ENCODE measurements around the gene PPP1R9A. TPM values are rescaled to one million over a fixed set of nuclear protein-coding genes. Genes with fewer than 3 reads are reported as not detected.

The PPP1R9A gene
- total RNA-seq, 2 donors from 2014 or later = 23.3 to 23.4 TPM

- Histone ChIP-seq H3K27ac (no peak overlapping the region), H3K9me3 (no peaks in the 10 kb centered on the region), H3K36me3 (no peaks in the 10 kb centered on the region), H3K27me3 (no peaks in the 10 kb centered on the region), H3K4me3 (no peak overlapping the region), H3K4me1 (no peaks in the 10 kb centered on the region)
- no peak for TF ChIP-seq CTCF (IDR thresholded peaks at IDR 0.05)
- no peak for DNase-seq (ENCODE audit: low spot score)
These were observed 159.5 kb downstream of the PPP1R9A start for GRCh38 chr7:95066737-95067530.

GRCh38 chr7:95088536-95089215, 181.3 kb downstream of the PPP1R9A start:
- Histone ChIP-seq H3K27ac (no peak overlapping the region), H3K36me3 (no peaks in the 10 kb centered on the region), H3K27me3 (no peaks in the 10 kb centered on the region), H3K4me3 (no peak overlapping the region), H3K9me3 (no peaks in the 10 kb centered on the region), H3K4me1 (peaks cover 0 to 8% of the 10 kb centered on the region in 2 donors)
- DNase-seq (ENCODE audit: low spot score) = no peak
- no peak for TF ChIP-seq CTCF (IDR thresholded peaks at IDR 0.05)

GRCh38 chr7:95089414-95090315, 182.3 kb downstream of the PPP1R9A start:
- no peaks in the 10 kb centered on the region for H3K9me3 ChIP-seq
- peaks cover 0 to 8% of the 10 kb centered on the region in 2 donors for H3K4me1 ChIP-seq
- no peak for DNase-seq (ENCODE audit: low spot score)
- H3K27ac ChIP-seq = no peak overlapping the region
- H3K36me3 ChIP-seq = no peaks in the 10 kb centered on the region
- no peaks in the 10 kb centered on the region for H3K27me3 ChIP-seq
- TF ChIP-seq CTCF (IDR thresholded peaks at IDR 0.05) = no peak
- H3K4me3 ChIP-seq = no peak overlapping the region

GRCh38 chr7:95092324-95092723, 184.9 kb downstream of the PPP1R9A start:
- TF ChIP-seq CTCF (IDR thresholded peaks at IDR 0.05) = no peak
- Histone ChIP-seq H3K36me3 (no peaks in the 10 kb centered on the region), H3K9me3 (no peaks in the 10 kb centered on the region), H3K27me3 (no peaks in the 10 kb centered on the region), H3K4me1 (peaks cover 0 to 8% of the 10 kb centered on the region in 2 donors), H3K27ac (no peak overlapping the region), H3K4me3 (no peak overlapping the region)
- no peak for DNase-seq (ENCODE audit: low spot score)

- Histone ChIP-seq H3K27me3 (no peaks in the 10 kb centered on the region), H3K4me3 (no peak overlapping the region), H3K36me3 (no peaks in the 10 kb centered on the region), H3K27ac (no peak overlapping the region), H3K9me3 (no peaks in the 10 kb centered on the region), H3K4me1 (peaks cover 0 to 8% of the 10 kb centered on the region in 2 donors)
- no peak for DNase-seq (ENCODE audit: low spot score)
- TF ChIP-seq CTCF (IDR thresholded peaks at IDR 0.05) = no peak
These were observed 188.0 kb downstream of the PPP1R9A start for GRCh38 chr7:95095259-95095965.

Measured in right atrium auricular region (tissue), 2 donors.